Esophagus squamous epithelium (tissue), 4 donors: ENCODE results near the gene SUDS3.

Experiments used
- CTCF ChIP-seq, 6 experiments: fragments of 450-650 bp in 4 of 6; fragments of 200-600 bp in 2 of 6; sonication (generic) in 2 of 6; IDR thresholded peaks; one replicate each; pipeline ENCODE4 v1.5.1; 2016 to 2019; ENCODE audit warnings: antibody characterized with exemption in 6 of 6, mild to moderate bottlenecking in 4 of 6, moderate library complexity in 4 of 6
- POLR2A ChIP-seq, 4 donors: fragments of 450-650 bp; IDR thresholded peaks; one replicate each; pipeline ENCODE4 v1.6.1; 2017; ENCODE audit warnings: antibody characterized with exemption in 4 of 4, mild to moderate bottlenecking in 4 of 4, moderate library complexity in 3 of 4

GRCh38 chr12:118447181-118447580 is 70.8 kb downstream of the SUDS3 start:
- TF ChIP-seq CTCF (IDR thresholded peaks at IDR 0.05) (no peak), POLR2A (IDR thresholded peaks at IDR 0.05) (no peak)
